ENCODE data around the gene SUCLG2. TPM values are rescaled to one million over a fixed set of nuclear protein-coding genes. Genes with fewer than 3 reads are reported as not detected.

SUCLG2 gene
- total RNA-seq, 2 donors from 2014 or later, result 43.8 to 48.1 TPM

- Mint-ChIP-seq H3K4me1 (peaks cover 25% of the 10 kb centered on the region), H3K27me3 (no peaks in the 10 kb centered on the region), H3K36me3 (ENCODE audit: low read depth) (no peaks in the 10 kb centered on the region), H3K27ac (peak overlapping the region; percentile 69), H3K4me3 (peak overlapping the region; percentile 19)
- DNase-seq (no peak), ATAC-seq (peak; percentile 95)
- H3K9me3 ChIP-seq (ENCODE audit: control insufficient read depth, low read length, poor library complexity, severe bottlenecking), result no peaks in the 10 kb centered on the region
These were observed 8.3 kb upstream of the SUCLG2 start for GRCh38 chr3:67662733-67663132.

- H3K4me3 Mint-ChIP-seq, result no peak overlapping the region
- peak overlapping the region; percentile 59 for H3K27ac Mint-ChIP-seq
- no peaks in the 10 kb centered on the region for H3K36me3 Mint-ChIP-seq (ENCODE audit: low read depth)
- DNase-seq (no peak), ATAC-seq (no peak)
- H3K4me1 Mint-ChIP-seq, result peaks cover 27% of the 10 kb centered on the region
- H3K9me3 ChIP-seq (ENCODE audit: control insufficient read depth, low read length, poor library complexity, severe bottlenecking), result no peaks in the 10 kb centered on the region
- H3K27me3 Mint-ChIP-seq, result no peaks in the 10 kb centered on the region
These were observed 6.7 kb upstream of the SUCLG2 start for GRCh38 chr3:67661089-67661488.

GRCh38 chr3:67657192-67657591, 2.8 kb upstream of the SUCLG2 start:
- Mint-ChIP-seq H3K27me3 (no peaks in the 10 kb centered on the region), H3K36me3 (ENCODE audit: low read depth) (peaks cover 1% of the 10 kb centered on the region), H3K4me3 (no peak overlapping the region), H3K27ac (peak overlapping the region; percentile 79), H3K4me1 (peaks cover 21% of the 10 kb centered on the region)
- DNase-seq (no peak), ATAC-seq (no peak)
- H3K9me3 ChIP-seq (ENCODE audit: control insufficient read depth, low read length, poor library complexity, severe bottlenecking), result no peaks in the 10 kb centered on the region

GRCh38 chr3:67656614-67657013, 2.2 kb upstream of the SUCLG2 start:
- H3K27me3 Mint-ChIP-seq, result no peaks in the 10 kb centered on the region
- H3K4me3 Mint-ChIP-seq, result no peak overlapping the region
- peak overlapping the region; percentile 79 for H3K27ac Mint-ChIP-seq
- peaks cover 26% of the 10 kb centered on the region for H3K4me1 Mint-ChIP-seq
- no peaks in the 10 kb centered on the region for H3K9me3 ChIP-seq (ENCODE audit: control insufficient read depth, low read length, poor library complexity, severe bottlenecking)
- no peak for DNase-seq
- no peak for ATAC-seq
- peaks cover 5% of the 10 kb centered on the region for H3K36me3 Mint-ChIP-seq (ENCODE audit: low read depth)

- no peaks in the 10 kb centered on the region for H3K9me3 ChIP-seq (ENCODE audit: control insufficient read depth, low read length, poor library complexity, severe bottlenecking)
- peaks cover 5% of the 10 kb centered on the region for H3K36me3 Mint-ChIP-seq (ENCODE audit: low read depth)
- peak overlapping the region; percentile 79 for H3K27ac Mint-ChIP-seq
- H3K27me3 Mint-ChIP-seq, result no peaks in the 10 kb centered on the region
- H3K4me1 Mint-ChIP-seq, result peaks cover 26% of the 10 kb centered on the region
- peak; percentile 35 to 60 (median 42) for DNase-seq
- ATAC-seq, result peak; percentile 64
- H3K4me3 Mint-ChIP-seq, result peak overlapping the region; percentile 86
These were observed 1.1 kb upstream of the SUCLG2 start for GRCh38 chr3:67655364-67656121.

- H3K4me3 Mint-ChIP-seq, result peak overlapping the region; percentile 86
- H3K4me1 Mint-ChIP-seq, result peaks cover 26% of the 10 kb centered on the region
- no peaks in the 10 kb centered on the region for H3K9me3 ChIP-seq (ENCODE audit: control insufficient read depth, low read length, poor library complexity, severe bottlenecking)
- H3K27ac Mint-ChIP-seq, result peak overlapping the region; percentile 79
- ATAC-seq, result peak; percentile 6
- H3K27me3 Mint-ChIP-seq, result no peaks in the 10 kb centered on the region
- H3K36me3 Mint-ChIP-seq (ENCODE audit: low read depth), result peaks cover 5% of the 10 kb centered on the region
- DNase-seq, result no peak
These were observed 399 bp upstream of the SUCLG2 start for GRCh38 chr3:67654844-67655177.

- H3K9me3 ChIP-seq (ENCODE audit: control insufficient read depth, low read length, poor library complexity, severe bottlenecking), result no peaks in the 10 kb centered on the region
- peak overlapping the region; percentile 86 for H3K4me3 Mint-ChIP-seq
- H3K36me3 Mint-ChIP-seq (ENCODE audit: low read depth), result peaks cover 5% of the 10 kb centered on the region
- DNase-seq (no peak), ATAC-seq (no peak)
- H3K4me1 Mint-ChIP-seq, result peaks cover 34% of the 10 kb centered on the region
- H3K27ac Mint-ChIP-seq, result peak overlapping the region; percentile 79
- H3K27me3 Mint-ChIP-seq, result no peaks in the 10 kb centered on the region
These were observed 850 bp downstream of the SUCLG2 start for GRCh38 chr3:67653425-67654098.

GRCh38 chr3:67650084-67650483, 4.3 kb downstream of the SUCLG2 start:
- no peak overlapping the region for H3K4me3 Mint-ChIP-seq
- H3K27me3 Mint-ChIP-seq, result no peaks in the 10 kb centered on the region
- H3K36me3 Mint-ChIP-seq (ENCODE audit: low read depth), result peaks cover 9% of the 10 kb centered on the region
- DNase-seq, result no peak
- peaks cover 38% of the 10 kb centered on the region for H3K4me1 Mint-ChIP-seq
- no peaks in the 10 kb centered on the region for H3K9me3 ChIP-seq (ENCODE audit: control insufficient read depth, low read length, poor library complexity, severe bottlenecking)
- ATAC-seq, result no peak
- H3K27ac Mint-ChIP-seq, result peak overlapping the region; percentile 60

- no peaks in the 10 kb centered on the region for H3K9me3 ChIP-seq (ENCODE audit: control insufficient read depth, low read length, poor library complexity, severe bottlenecking)
- H3K4me3 Mint-ChIP-seq, result no peak overlapping the region
- H3K36me3 Mint-ChIP-seq (ENCODE audit: low read depth), result peaks cover 9% of the 10 kb centered on the region
- peak overlapping the region; percentile 60 for H3K27ac Mint-ChIP-seq
- ATAC-seq (no peak), DNase-seq (no peak)
- H3K27me3 Mint-ChIP-seq, result no peaks in the 10 kb centered on the region
- peaks cover 38% of the 10 kb centered on the region for H3K4me1 Mint-ChIP-seq
These were observed 4.7 kb downstream of the SUCLG2 start for GRCh38 chr3:67649681-67650080.

- peaks cover 12% of the 10 kb centered on the region for H3K36me3 Mint-ChIP-seq (ENCODE audit: low read depth)
- no peaks in the 10 kb centered on the region for H3K9me3 ChIP-seq (ENCODE audit: control insufficient read depth, low read length, poor library complexity, severe bottlenecking)
- H3K4me1 Mint-ChIP-seq, result peaks cover 44% of the 10 kb centered on the region
- no peak for DNase-seq
- no peak overlapping the region for H3K4me3 Mint-ChIP-seq
- no peaks in the 10 kb centered on the region for H3K27me3 Mint-ChIP-seq
- no peak for ATAC-seq
- H3K27ac Mint-ChIP-seq, result no peak overlapping the region
These were observed 5.7 kb downstream of the SUCLG2 start for GRCh38 chr3:67648701-67649100.

GRCh38 chr3:67648229-67648628, 6.2 kb downstream of the SUCLG2 start:
- DNase-seq (no peak), ATAC-seq (no peak)
- no peak overlapping the region for H3K4me3 Mint-ChIP-seq
- H3K27me3 Mint-ChIP-seq, result no peaks in the 10 kb centered on the region
- H3K27ac Mint-ChIP-seq, result no peak overlapping the region
- no peaks in the 10 kb centered on the region for H3K9me3 ChIP-seq (ENCODE audit: control insufficient read depth, low read length, poor library complexity, severe bottlenecking)
- peaks cover 12% of the 10 kb centered on the region for H3K36me3 Mint-ChIP-seq (ENCODE audit: low read depth)
- peaks cover 48% of the 10 kb centered on the region for H3K4me1 Mint-ChIP-seq

- Mint-ChIP-seq H3K27ac (no peak overlapping the region), H3K36me3 (ENCODE audit: low read depth) (peaks cover 12% of the 10 kb centered on the region), H3K4me3 (no peak overlapping the region), H3K27me3 (no peaks in the 10 kb centered on the region), H3K4me1 (peaks cover 43% of the 10 kb centered on the region)
- H3K9me3 ChIP-seq (ENCODE audit: control insufficient read depth, low read length, poor library complexity, severe bottlenecking), result no peaks in the 10 kb centered on the region
- DNase-seq (no peak), ATAC-seq (no peak)
These were observed 7.0 kb downstream of the SUCLG2 start for GRCh38 chr3:67647390-67647878.

GRCh38 chr3:67646586-67647234, 7.7 kb downstream of the SUCLG2 start:
- no peaks in the 10 kb centered on the region for H3K9me3 ChIP-seq (ENCODE audit: control insufficient read depth, low read length, poor library complexity, severe bottlenecking)
- Mint-ChIP-seq H3K4me1 (peaks cover 39% of the 10 kb centered on the region), H3K27ac (no peak overlapping the region), H3K4me3 (no peak overlapping the region), H3K27me3 (no peaks in the 10 kb centered on the region), H3K36me3 (ENCODE audit: low read depth) (peaks cover 7% of the 10 kb centered on the region)
- DNase-seq, result no peak
- no peak for ATAC-seq
